IMR-90 (cell line): Measurements from ENCODE around the gene OXCT2.

Experiments used
- CEBPB ChIP-seq: IDR thresholded peaks from 2 replicates; pipeline ENCODE4 v1.6.1; 2012; ENCODE audit warnings: low read depth, low read length, improper control_type of control experiment
- RAD21 ChIP-seq: IDR thresholded peaks from 2 replicates; pipeline ENCODE4 v1.6.1; 2012; ENCODE audit warnings: low read length, improper control_type of control experiment
- TF ChIP-seq, protein P1 (sequence below): conservative IDR thresholded peaks from 2 replicates; pipeline ENCODE4 v1.5.1; 2012; ENCODE audit warnings: mild to moderate bottlenecking, low read depth, low read length, improper control_type of control experiment

GRCh38 chr1:39755965-39756659, 15.0 kb downstream of the OXCT2 start:
- TF ChIP-seq, protein P1, sequence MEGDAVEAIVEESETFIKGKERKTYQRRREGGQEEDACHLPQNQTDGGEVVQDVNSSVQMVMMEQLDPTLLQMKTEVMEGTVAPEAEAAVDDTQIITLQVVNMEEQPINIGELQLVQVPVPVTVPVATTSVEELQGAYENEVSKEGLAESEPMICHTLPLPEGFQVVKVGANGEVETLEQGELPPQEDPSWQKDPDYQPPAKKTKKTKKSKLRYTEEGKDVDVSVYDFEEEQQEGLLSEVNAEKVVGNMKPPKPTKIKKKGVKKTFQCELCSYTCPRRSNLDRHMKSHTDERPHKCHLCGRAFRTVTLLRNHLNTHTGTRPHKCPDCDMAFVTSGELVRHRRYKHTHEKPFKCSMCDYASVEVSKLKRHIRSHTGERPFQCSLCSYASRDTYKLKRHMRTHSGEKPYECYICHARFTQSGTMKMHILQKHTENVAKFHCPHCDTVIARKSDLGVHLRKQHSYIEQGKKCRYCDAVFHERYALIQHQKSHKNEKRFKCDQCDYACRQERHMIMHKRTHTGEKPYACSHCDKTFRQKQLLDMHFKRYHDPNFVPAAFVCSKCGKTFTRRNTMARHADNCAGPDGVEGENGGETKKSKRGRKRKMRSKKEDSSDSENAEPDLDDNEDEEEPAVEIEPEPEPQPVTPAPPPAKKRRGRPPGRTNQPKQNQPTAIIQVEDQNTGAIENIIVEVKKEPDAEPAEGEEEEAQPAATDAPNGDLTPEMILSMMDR = no peak
- TF ChIP-seq CEBPB (no peak), RAD21 (no peak)
